Body of pancreas (tissue), 4 donors: Measurements from ENCODE around the gene P2RY8. TPM values are rescaled to one million over a fixed set of nuclear protein-coding genes. Genes with fewer than 3 reads are reported as not detected.
A peak's percentile ranks its signal among the peaks of the same experiment; 100 is the strongest.

Experiments
- ATAC-seq: fragments of 150-250 bp; one replicate; pipeline ENCODE4 v1.9.1; 2016
- DNase-seq, 4 donors: peaks; one replicate each; pipeline ENCODE4 v3.0.0-alpha.2; 2019
- H3K27ac ChIP-seq, 4 donors: fragments of 200-600 bp; sonication (generic); 1 replicate in 3 of 4; 2 replicates in 1 of 4; pipeline versions ENCODE4 v1.5.1 to v1.6.1; 2016 to 2019; ENCODE audit warnings: mild to moderate bottlenecking in 1 of 4, mixed read lengths in 1 of 4, moderate library complexity in 1 of 4
- H3K27me3 ChIP-seq, 2 donors: fragments of 200-600 bp; sonication (generic); one replicate each; pipeline ENCODE4 v1.6.0; 2016; ENCODE audit warnings: mild to moderate bottlenecking in 1 of 2
- H3K36me3 ChIP-seq, 2 donors: fragments of 200-600 bp; sonication (generic); replicated peaks in 1 of 2; 2 replicates each; pipeline ENCODE4 v1.5.1; 2016; ENCODE audit warnings: low read depth in 2 of 2; ENCODE audit not compliant: insufficient read depth in 1 of 2
- H3K4me1 ChIP-seq: fragments of 200-600 bp; sonication (generic); one replicate; pipeline ENCODE4 v1.6.0; 2016
- H3K4me3 ChIP-seq, 2 donors: fragments of 200-600 bp; sonication (generic); 1 replicate in 1 of 2; 2 replicates in 1 of 2; pipeline ENCODE4 v1.5.1; 2016 to 2019
- H3K9me3 ChIP-seq, 3 donors: fragments of 200-600 bp; sonication (generic); 1 replicate in 2 of 3; 2 replicates in 1 of 3; pipeline ENCODE4 v1.5.1; 2016
- CTCF ChIP-seq, 7 experiments: fragments of 450-650 bp in 4 of 7; fragments of 200-600 bp in 3 of 7; sonication (generic) in 3 of 7; IDR thresholded peaks; one replicate each; pipeline ENCODE4 v1.5.1; 2016 to 2019; ENCODE audit warnings: antibody characterized with exemption in 7 of 7
- POLR2A ChIP-seq, 3 donors: fragments of 450-650 bp; IDR thresholded peaks; one replicate each; pipeline ENCODE4 v1.6.1; 2016; ENCODE audit warnings: antibody characterized with exemption in 3 of 3, mild to moderate bottlenecking in 2 of 3
- WGBS, 2 donors: methylation state at CpG; one replicate each; pipeline ENCODE4 v1.1.5; 2017; 5-methylcytosine and 5-hydroxymethylcytosine counted together
- intact Hi-C: fragments of 100-400 bp; cut with DNase I; formaldehyde crosslinking; loops from one replicate; pipeline ENCODE4 v1.15.1; 2023
- total RNA-seq, 2 donors: library from RNA; depleted of rRNA; stranded (reverse); fragments of >200 nt; gene quantifications; one replicate each; pipeline ENCODE4 v1.1.0, GENCODE V29; 2016

Gene P2RY8
- total RNA-seq, 2 donors from 2014 or later: 0.66 to 0.78 TPM

DNA sequence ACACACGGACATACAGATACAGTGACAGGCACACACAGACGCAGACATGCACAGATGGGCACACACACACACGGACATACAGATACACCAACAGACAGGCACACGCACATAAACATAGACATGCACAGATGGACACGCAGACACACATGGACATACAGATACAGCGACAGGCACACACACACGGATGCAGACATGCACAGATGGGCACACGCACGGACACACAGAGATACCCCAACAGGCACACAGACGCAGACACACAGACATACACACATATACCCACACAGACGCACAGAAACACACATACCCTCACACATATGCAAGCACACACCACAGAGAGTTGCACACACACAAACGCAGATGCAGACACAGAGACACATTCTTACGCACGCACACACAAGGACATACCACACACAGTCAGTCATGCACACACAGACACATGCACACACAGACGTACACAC lies 120.6 kb downstream of the P2RY8 start:
- peaks cover 2 to 9% of the 10 kb centered on the region in 2 donors for H3K36me3 ChIP-seq
- ATAC-seq (no peak), DNase-seq (peak in 1 of 4 donors; percentile 2)
- H3K27me3 ChIP-seq: no peaks in the 10 kb centered on the region
- no peak for TF ChIP-seq CTCF (IDR thresholded peaks at IDR 0.05)
- TF ChIP-seq POLR2A (IDR thresholded peaks at IDR 0.05): no peak
- 70 to 77% methylated on average over 10 to 15 of the region's 15 CpGs for WGBS, 2 donors
- no peaks in the 10 kb centered on the region for H3K4me1 ChIP-seq
- H3K27ac ChIP-seq: no peak overlapping the region
- H3K9me3 ChIP-seq: no peaks in the 10 kb centered on the region
- no peak overlapping the region for H3K4me3 ChIP-seq
- intact Hi-C loops: no loop called here

Other genes starting within 250 kb of the P2RY8 start
- 1 to 10 TPM in 1 of 2 donors, under 1 TPM in 1; 0.78 to 1.3 TPM for gene IL3RA, start 200.4 kb downstream of the P2RY8 start, total RNA-seq
- 100 to 1,000 TPM; 180 to 338 TPM for gene SLC25A6, start 145.1 kb downstream of the P2RY8 start, total RNA-seq
- 10 to 100 TPM; 16.5 to 18.9 TPM for gene ASMTL, start 84.3 kb downstream of the P2RY8 start, total RNA-seq
- 100 to 1,000 TPM in 1 of 2 donors, 10 to 100 TPM in 1; 55.5 to 162 TPM for gene AKAP17A, start 54.4 kb upstream of the P2RY8 start, total RNA-seq
- gene ASMT, start 77.9 kb upstream of the P2RY8 start, total RNA-seq: not detected